ENCODE data around the gene SLC43A2. TPM values are rescaled to one million over a fixed set of nuclear protein-coding genes. Genes with fewer than 3 reads are reported as not detected.

The SLC43A2 gene
- total and polyA plus RNA-seq, 2 of the 13 experiments (the other 11 are each of a cell fraction or from before 2014, with no cell fraction given): 7.3 to 20.0 TPM

GRCh38 chr17:1577182-1577581 lies 51.5 kb downstream of the SLC43A2 start (continued):
- TF ChIP-seq, protein P1, sequence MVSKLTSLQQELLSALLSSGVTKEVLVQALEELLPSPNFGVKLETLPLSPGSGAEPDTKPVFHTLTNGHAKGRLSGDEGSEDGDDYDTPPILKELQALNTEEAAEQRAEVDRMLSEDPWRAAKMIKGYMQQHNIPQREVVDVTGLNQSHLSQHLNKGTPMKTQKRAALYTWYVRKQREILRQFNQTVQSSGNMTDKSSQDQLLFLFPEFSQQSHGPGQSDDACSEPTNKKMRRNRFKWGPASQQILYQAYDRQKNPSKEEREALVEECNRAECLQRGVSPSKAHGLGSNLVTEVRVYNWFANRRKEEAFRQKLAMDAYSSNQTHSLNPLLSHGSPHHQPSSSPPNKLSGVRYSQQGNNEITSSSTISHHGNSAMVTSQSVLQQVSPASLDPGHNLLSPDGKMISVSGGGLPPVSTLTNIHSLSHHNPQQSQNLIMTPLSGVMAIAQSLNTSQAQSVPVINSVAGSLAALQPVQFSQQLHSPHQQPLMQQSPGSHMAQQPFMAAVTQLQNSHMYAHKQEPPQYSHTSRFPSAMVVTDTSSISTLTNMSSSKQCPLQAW (CRISPR knock-in tag; IDR thresholded peaks at IDR 0.05): no peak
- TF ChIP-seq CEBPG (CRISPR knock-in tag; IDR thresholded peaks at IDR 0.05) (peak; percentile 88), HES4 (CRISPR knock-in tag; IDR thresholded peaks at IDR 0.05; ENCODE audit: borderline replicate concordance) (no peak), JUN (CRISPR knock-in tag; IDR thresholded peaks at IDR 0.05) (no peak), ZNF720 (CRISPR knock-in tag; IDR thresholded peaks at IDR 0.05) (no peak), ZFX (CRISPR knock-in tag; IDR thresholded peaks at IDR 0.05; ENCODE audit: low read depth) (peak; percentile 60), ZSCAN29 (CRISPR knock-in tag; conservative IDR thresholded peaks at IDR 0.05) (no peak), ERF (CRISPR knock-in tag; IDR thresholded peaks at IDR 0.05) (peak; percentile 18; the same call in 1 of the 2 replicates), KLF6 (CRISPR knock-in tag; IDR thresholded peaks at IDR 0.05) (no peak), HOXA7 (CRISPR knock-in tag; IDR thresholded peaks at IDR 0.05) (no peak), ZNF329 (CRISPR knock-in tag; IDR thresholded peaks at IDR 0.05; ENCODE audit: low read depth) (no peak), ZNF143 (CRISPR knock-in tag; IDR thresholded peaks at IDR 0.05) (no peak), ZBTB2 (CRISPR knock-in tag; IDR thresholded peaks at IDR 0.05; ENCODE audit: low read depth) (no peak), RELA (CRISPR knock-in tag; IDR thresholded peaks at IDR 0.05) (peak; percentile 95), CREB3 (CRISPR knock-in tag; IDR thresholded peaks at IDR 0.05) (no peak), ZNF567 (CRISPR knock-in tag; IDR thresholded peaks at IDR 0.05; ENCODE audit: borderline replicate concordance) (no peak), SALL1 (CRISPR knock-in tag; IDR thresholded peaks at IDR 0.05) (peak; percentile 53), HMG20B (CRISPR knock-in tag; conservative IDR thresholded peaks at IDR 0.05) (no peak), MAX (IDR thresholded peaks at IDR 0.05) (peak; percentile 31; the same call in 1 of the 2 replicates), TCF7L2 (IDR thresholded peaks at IDR 0.05; ENCODE audit: low read depth, low read length) (no peak), ZFYVE20 (CRISPR knock-in tag; IDR thresholded peaks at IDR 0.05; ENCODE audit: borderline replicate concordance, low read depth) (no peak), NRL (CRISPR knock-in tag; IDR thresholded peaks at IDR 0.05; ENCODE audit: borderline replicate concordance) (no peak), TAF1 (CRISPR knock-in tag; IDR thresholded peaks at IDR 0.05) (peak; percentile 48), MED13 (CRISPR knock-in tag; IDR thresholded peaks at IDR 0.05) (no peak), HOXA9 (CRISPR knock-in tag; IDR thresholded peaks at IDR 0.05; ENCODE audit: borderline replicate concordance) (no peak), ZNF264 (CRISPR knock-in tag; IDR thresholded peaks at IDR 0.05) (no peak)
- TF ChIP-seq, protein P2, sequence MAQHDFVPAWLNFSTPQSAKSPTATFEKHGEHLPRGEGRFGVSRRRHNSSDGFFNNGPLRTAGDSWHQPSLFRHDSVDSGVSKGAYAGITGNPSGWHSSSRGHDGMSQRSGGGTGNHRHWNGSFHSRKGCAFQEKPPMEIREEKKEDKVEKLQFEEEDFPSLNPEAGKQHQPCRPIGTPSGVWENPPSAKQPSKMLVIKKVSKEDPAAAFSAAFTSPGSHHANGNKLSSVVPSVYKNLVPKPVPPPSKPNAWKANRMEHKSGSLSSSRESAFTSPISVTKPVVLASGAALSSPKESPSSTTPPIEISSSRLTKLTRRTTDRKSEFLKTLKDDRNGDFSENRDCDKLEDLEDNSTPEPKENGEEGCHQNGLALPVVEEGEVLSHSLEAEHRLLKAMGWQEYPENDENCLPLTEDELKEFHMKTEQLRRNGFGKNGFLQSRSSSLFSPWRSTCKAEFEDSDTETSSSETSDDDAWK (CRISPR knock-in tag; IDR thresholded peaks at IDR 0.05): no peak

Data from HepG2 (cell line).